Endothelial cell of umbilical vein (primary cell): ENCODE measurements around the gene CLEC2B. TPM values are rescaled to one million over a fixed set of nuclear protein-coding genes. Genes with fewer than 3 reads are reported as not detected.

Experiments used
- BruUV-seq: library from RNA; stranded (reverse); fragments of 400-500 nt; replicated peaks from 2 replicates; lab custom pipeline; 2021; lab: Mats Ljungman, UMichigan
- CTCF ChIA-PET: fragments of 300-600, 350-600 bp; sonication (Branson Sonifier 250); formaldehyde crosslinking; loops from one replicate; lab custom pipeline; 2021; ENCODE audit warnings: antibody characterized with exemption, inconsistent platforms; lab: Charles Lee
- POLR2A ChIA-PET: fragments of 300-600, 350-600 bp; sonication (Branson Sonifier 250); formaldehyde crosslinking; loops from one replicate; lab custom pipeline; 2021; ENCODE audit warnings: antibody characterized with exemption, inconsistent platforms; lab: Charles Lee
- DNase-seq: peaks from one replicate; pipeline ENCODE4 v3.0.0-alpha.2; 2011; ENCODE audit warnings: low read depth, low spot score
- FAIRE-seq: peaks from 2 replicates; lab custom pipeline; 2011; peaks lifted over from hg19 to GRCh38; lab: Jason Lieb, UNC
- H2AFZ ChIP-seq: 2 replicates; pipeline ENCODE4 v1.6.0; 2012; ENCODE audit warnings: low read depth, low read length, control low read depth, inconsistent platforms
- H3K27ac ChIP-seq: 2 replicates; pipeline ENCODE4 v1.5.1; 2011; ENCODE audit warnings: low read depth, mild to moderate bottlenecking, control low read depth, low read length, moderate library complexity; ENCODE audit not compliant: insufficient read depth
- H3K27me3 ChIP-seq, 2 experiments: 2 replicates each; pipeline versions ENCODE4 v1.6.0 to v1.6.1; 2011; ENCODE audit warnings: low read length in 2 of 2, mixed read lengths in 1 of 2; ENCODE audit not compliant: control insufficient read depth in 2 of 2, insufficient read depth in 2 of 2
- H3K36me3 ChIP-seq, 2 experiments: 2 replicates in 1 of 2; 3 replicates in 1 of 2; pipeline ENCODE4 v1.5.1; 2011; ENCODE audit warnings: low read length in 2 of 2, mild to moderate bottlenecking in 1 of 2, moderate library complexity in 1 of 2; ENCODE audit not compliant: control insufficient read depth in 2 of 2, insufficient read depth in 2 of 2; ENCODE audit errors: extremely low read depth in 1 of 2
- H3K4me1 ChIP-seq: 3 replicates; pipeline ENCODE4 v1.5.1; 2011; ENCODE audit warnings: mild to moderate bottlenecking, low read length; ENCODE audit not compliant: control insufficient read depth, insufficient read depth; ENCODE audit errors: extremely low read depth
- H3K4me2 ChIP-seq: 2 replicates; pipeline ENCODE4 v1.6.1; 2011; ENCODE audit warnings: low read length, control low read depth, mixed read lengths; ENCODE audit not compliant: insufficient read depth
- H3K4me3 ChIP-seq, 3 experiments: fragments of 200-600 bp in 1 of 3; sonication (generic), shearing (Covaris generic) in 1 of 3; replicated peaks in 1 of 3; 2 replicates each; pipeline ENCODE4 v1.5.1; 2011 to 2016; ENCODE audit warnings: control low read depth in 3 of 3, low read length in 3 of 3, mild to moderate bottlenecking in 2 of 3, inconsistent platforms in 1 of 3, low read depth in 1 of 3, moderate library complexity in 1 of 3; ENCODE audit not compliant: insufficient read depth in 1 of 3
- H3K79me2 ChIP-seq: 2 replicates; pipeline ENCODE4 v1.6.0; 2012; ENCODE audit warnings: low read length, inconsistent platforms; ENCODE audit not compliant: control insufficient read depth, insufficient read depth
- H3K9ac ChIP-seq: replicated peaks from 2 replicates; pipeline ENCODE3; 2011; ENCODE audit warnings: low read length, control low read depth; ENCODE audit not compliant: insufficient read depth; ENCODE audit errors: extremely low read depth
- H3K9me1 ChIP-seq: replicated peaks from 3 replicates; pipeline ENCODE4 v1.6.0; 2011; ENCODE audit warnings: mild to moderate bottlenecking, low read length; ENCODE audit not compliant: control insufficient read depth, insufficient read depth; ENCODE audit errors: extremely low read depth
- H3K9me3 ChIP-seq: replicated peaks from 2 replicates; pipeline ENCODE4 v1.5.1; 2012; ENCODE audit warnings: low read length, inconsistent platforms; ENCODE audit not compliant: control insufficient read depth, insufficient read depth
- H4K20me1 ChIP-seq: replicated peaks from 2 replicates; pipeline ENCODE3; 2011; ENCODE audit warnings: mild to moderate bottlenecking, low read length; ENCODE audit not compliant: control insufficient read depth, insufficient read depth; ENCODE audit errors: extremely low read depth
- CTCF ChIP-seq, 2 donors: IDR thresholded peaks; 1 replicate in 1 of 2; 2 replicates in 1 of 2; pipeline ENCODE4 v1.5.1; 2011; ENCODE audit warnings: low read length in 2 of 2, mild to moderate bottlenecking in 2 of 2, moderate library complexity in 2 of 2, control low read depth in 1 of 2, inconsistent platforms in 1 of 2, low read depth in 1 of 2; ENCODE audit not compliant: insufficient read depth in 1 of 2; ENCODE audit errors: extremely low read depth in 1 of 2
- EZH2 ChIP-seq: IDR thresholded peaks from 2 replicates; pipeline ENCODE4 v1.6.1; 2012; ENCODE audit warnings: borderline replicate concordance, low read depth, mild to moderate bottlenecking, moderate library complexity, low read length, inconsistent platforms; ENCODE audit not compliant: severe bottlenecking
- FOS ChIP-seq: IDR thresholded peaks from 2 replicates; pipeline ENCODE4 v1.6.1; 2011; ENCODE audit warnings: mild to moderate bottlenecking, low read length, moderate library complexity, borderline replicate concordance; ENCODE audit not compliant: insufficient read depth
- GATA2 ChIP-seq: IDR thresholded peaks from 2 replicates; pipeline ENCODE4 v1.7.0; 2011; ENCODE audit warnings: low read depth, mild to moderate bottlenecking, moderate library complexity, mixed read lengths, low read length; ENCODE audit not compliant: insufficient read length, insufficient read depth
- JUN ChIP-seq: IDR thresholded peaks from 2 replicates; pipeline ENCODE4 v1.6.1; 2011; ENCODE audit warnings: borderline replicate concordance, low read depth; ENCODE audit not compliant: insufficient read length, insufficient read depth
- MAX ChIP-seq: IDR thresholded peaks from 2 replicates; pipeline ENCODE4 v1.6.1; 2011; ENCODE audit not compliant: insufficient read depth, insufficient read length
- MYC ChIP-seq: IDR thresholded peaks from one replicate; pipeline ENCODE4 v1.6.1; 2011; ENCODE audit warnings: mild to moderate bottlenecking, low read depth, low read length
- POLR2A ChIP-seq: IDR thresholded peaks from 2 replicates; pipeline ENCODE4 v1.6.1; 2012; ENCODE audit warnings: low read depth, mild to moderate bottlenecking, control low read depth, low read length
- POLR2AphosphoS5 ChIP-seq: IDR thresholded peaks from 2 replicates; pipeline ENCODE4 v1.6.1; 2012; ENCODE audit warnings: low read depth, mild to moderate bottlenecking, control low read depth, low read length, moderate library complexity; ENCODE audit not compliant: insufficient read depth
- dilution Hi-C: fragments of 300-500 bp; cut with MboI; formaldehyde crosslinking; loops from one replicate; pipeline ENCODE4 v1.15.0; 2019; ENCODE audit warnings: low sequenced_read_pairs; ENCODE audit not compliant: extremely low pct_ligation_motif_present
- intact Hi-C: fragments of 100-400 bp; cut with micrococcal nuclease; formaldehyde crosslinking; loops from one replicate; pipeline ENCODE4 v1.10.0; 2022
- polyA plus RNA-seq, 4 experiments: library from polyadenylated mRNA; depleted of rRNA in 3 of 4; stranded (reverse) in 3 of 4; unstranded in 1 of 4; fragments of >200 nt; gene quantifications; 2 replicates each; pipeline versions ENCODE4 v1.2.1 to v1.2.3, GENCODE V29; 2011 to 2012; ENCODE audit warnings: missing spikeins in 1 of 4
- total RNA-seq: library from RNA; stranded (reverse); gene quantifications from 2 replicates; pipeline ENCODE4 v1.2.3, GENCODE V29; 2021

Gene CLEC2B
- total and polyA plus RNA-seq, 2 donors (not counting 3 experiments of a cell fraction or from before 2014, with no cell fraction given) = 6.7 to 18.3 TPM

- no peak for FAIRE-seq
- dilution Hi-C loops = no loop called here
- Histone ChIP-seq H3K4me2 (peak overlapping the region; percentile 90), H3K79me2 (peaks cover 46% of the 10 kb centered on the region), H3K36me3 (no peaks in the 10 kb centered on the region), H3K4me3 (peak overlapping the region in 1 of 3 experiments; percentile 53), H2AFZ (no peak overlapping the region), H3K9me1 (no peaks in the 10 kb centered on the region), H3K27ac (no peak overlapping the region), H3K4me1 (peaks cover 31% of the 10 kb centered on the region), H3K27me3 (no peaks in the 10 kb centered on the region), H3K9ac (no peak overlapping the region), H4K20me1 (no peaks in the 10 kb centered on the region), H3K9me3 (no peaks in the 10 kb centered on the region)
- TF ChIP-seq GATA2 (no peak), POLR2A (no peak), MAX (no peak), FOS (no peak), POLR2AphosphoS5 (no peak), EZH2 (no peak), MYC (no peak), JUN (no peak), CTCF (IDR thresholded peaks at IDR 0.05; ENCODE audit: extremely low read depth in 1 of 2, insufficient read depth in 1 of 2, low read depth in 1 of 2, low read length in 2 of 2) (no peak)
- CTCF ChIA-PET = interaction anchor here (0.8 to 4.4 kb wide), 6 partner anchors 10 to 287 kb away, joined by 3 to 21 read pairs (median 3); no protein-coding TSS in a partner anchor
- BruUV-seq = no TSS peak
- POLR2A ChIA-PET = no interaction called here
- intact Hi-C loops = loop anchor here (5.0 kb wide), 2 partner anchors 60 to 150 kb away; no protein-coding TSS in a partner anchor
- no peak for DNase-seq
Measured at GRCh38 chr12:9866860-9867269, 2.3 kb downstream of the CLEC2B start.
